Measurements from ENCODE around the gene SIAH1.
A peak's percentile ranks its signal among the peaks of the same experiment; 100 is the strongest.

SIAH1 gene

DNA sequence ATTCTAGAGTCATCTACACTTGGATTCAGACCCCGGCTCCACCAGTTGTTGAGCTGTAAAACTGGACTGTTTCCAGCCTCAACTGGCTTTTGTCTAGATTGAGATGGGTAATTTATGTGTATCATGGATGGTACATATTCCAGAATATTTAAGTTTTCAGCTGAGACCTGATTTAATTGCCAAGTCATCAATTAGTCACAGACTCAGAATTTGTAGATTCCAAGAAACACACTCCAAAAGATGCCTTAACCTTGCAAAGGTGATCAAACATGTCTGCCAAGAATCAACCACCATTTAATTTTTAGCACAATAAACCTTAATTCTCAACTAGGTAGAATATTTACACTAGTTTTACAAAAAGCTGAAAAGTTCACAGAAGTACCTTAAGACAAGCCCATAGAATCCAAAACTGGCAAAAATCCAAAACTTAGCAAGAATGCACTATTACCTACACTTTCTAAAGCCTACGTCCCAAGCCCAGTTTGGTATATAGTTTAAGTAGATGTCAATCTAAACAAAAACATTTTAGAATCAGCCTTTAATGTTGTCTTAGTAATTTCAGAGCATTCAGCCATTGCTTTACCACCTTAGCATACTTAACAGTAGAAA lies 17.7 kb downstream of the SIAH1 start:
- no peak for DNase-seq (ENCODE audit: low spot score)
- Histone ChIP-seq H4K91ac (ENCODE audit: low read depth, low read length, poor library complexity) (no peak overlapping the region), H3K18ac (ENCODE audit: low read length) (no peak overlapping the region), H2AK5ac (ENCODE audit: low read depth, low read length) (no peak overlapping the region), H3K4me3 (ENCODE audit: low read length in 2 of 2) (no peak overlapping the region), H3K14ac (ENCODE audit: low read length) (no peak overlapping the region), H3K27me3 (ENCODE audit: control insufficient read depth in 3 of 3, insufficient read depth in 3 of 3, low read depth in 1 of 3, low read length in 3 of 3) (no peaks in the 10 kb centered on the region), H2BK5ac (ENCODE audit: low read length) (no peak overlapping the region), H2BK120ac (ENCODE audit: low read depth, low read length) (no peak overlapping the region), H3K9ac (ENCODE audit: low read depth, low read length, poor library complexity) (no peak overlapping the region), H3K23ac (ENCODE audit: low read depth, low read length, poor library complexity) (no peak overlapping the region), H3K4ac (ENCODE audit: low read length) (no peak overlapping the region), H3K4me2 (ENCODE audit: insufficient read depth, low read length, poor library complexity, severe bottlenecking) (no peak overlapping the region), H3K79me1 (ENCODE audit: low read depth, low read length) (no peaks in the 10 kb centered on the region), H2BK12ac (ENCODE audit: low read length) (no peak overlapping the region), H2AFZ (ENCODE audit: low read length) (no peak overlapping the region), H3K9me3 (replicated peaks in 1 of 2; ENCODE audit: control insufficient read depth in 2 of 2, insufficient read depth in 1 of 2, low read depth in 1 of 2, low read length in 2 of 2) (no peaks in the 10 kb centered on the region), H3K36me3 (replicated peaks in 1 of 2; ENCODE audit: control insufficient read depth in 2 of 2, insufficient read depth in 2 of 2, low read length in 2 of 2) (peaks cover 0 to 2% of the 10 kb centered on the region in 2 donors), H4K8ac (ENCODE audit: low read depth, low read length) (no peak overlapping the region), H2BK15ac (ENCODE audit: low read length) (no peak overlapping the region), H3K4me1 (ENCODE audit: control insufficient read depth in 2 of 2, insufficient read depth in 1 of 2, low read depth in 1 of 2, low read length in 2 of 2) (peaks cover 10 to 14% of the 10 kb centered on the region in 2 donors), H3K27ac (replicated peaks; ENCODE audit: low read length) (no peak overlapping the region)
- no CpG with 5 or more reads among the region's 2 CpGs for WGBS, 2 donors (ENCODE audit: extremely low coverage in 2 of 2, insufficient read length in 2 of 2, insufficient replicate concordance in 1 of 2)

DNA sequence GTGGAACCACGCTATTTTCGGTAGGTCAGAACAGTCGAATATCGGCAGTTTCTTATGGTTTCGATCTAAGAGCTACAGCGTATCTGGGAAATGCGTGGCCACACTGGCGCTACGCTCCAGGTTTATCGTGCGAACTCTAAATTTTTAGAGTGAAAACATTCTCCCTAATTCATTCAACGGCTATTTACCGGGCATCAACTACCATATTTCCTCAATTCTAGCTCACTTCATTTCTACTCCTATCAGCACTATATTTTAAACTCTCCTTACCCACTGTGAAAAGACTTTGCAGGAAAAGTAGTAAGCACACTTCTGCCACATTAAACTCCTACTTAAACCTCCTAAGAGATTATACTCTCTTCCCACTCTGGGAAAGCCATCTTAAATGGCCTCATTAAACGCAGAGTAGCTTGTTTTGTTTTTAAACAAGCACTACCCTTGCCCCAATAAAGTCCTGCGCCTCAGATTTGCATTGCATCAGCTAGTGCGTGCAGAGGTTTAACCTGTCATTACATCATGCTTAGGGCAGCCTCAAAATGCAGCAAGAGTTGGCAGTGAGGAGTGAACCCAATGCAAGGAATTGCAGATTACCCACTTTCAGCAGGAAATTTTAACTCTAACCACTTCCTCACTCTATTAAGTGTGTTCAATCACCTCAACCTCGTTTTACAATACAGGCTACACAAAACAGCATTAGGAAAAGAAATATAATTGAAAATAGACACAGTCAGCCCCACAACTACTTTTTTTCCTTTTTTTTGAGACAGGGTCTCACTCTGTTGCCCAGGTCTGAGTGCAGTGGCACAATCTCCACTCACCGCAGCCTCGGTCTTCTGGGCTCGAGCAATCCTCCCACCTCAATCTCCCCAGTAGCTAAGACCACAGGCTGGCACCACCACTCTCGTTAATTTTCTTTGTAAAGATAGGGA lies 18.8 kb downstream of the SIAH1 start:
- Histone ChIP-seq H3K27me3 (ENCODE audit: control insufficient read depth in 3 of 3, insufficient read depth in 3 of 3, low read depth in 1 of 3, low read length in 3 of 3) (no peaks in the 10 kb centered on the region), H2AK5ac (ENCODE audit: low read depth, low read length) (no peak overlapping the region), H3K9me3 (replicated peaks in 1 of 2; ENCODE audit: control insufficient read depth in 2 of 2, insufficient read depth in 1 of 2, low read depth in 1 of 2, low read length in 2 of 2) (no peaks in the 10 kb centered on the region), H3K23ac (ENCODE audit: low read depth, low read length, poor library complexity) (no peak overlapping the region), H3K36me3 (replicated peaks in 1 of 2; ENCODE audit: control insufficient read depth in 2 of 2, insufficient read depth in 2 of 2, low read length in 2 of 2) (peaks cover 7 to 12% of the 10 kb centered on the region in 2 donors), H2BK5ac (ENCODE audit: low read length) (no peak overlapping the region), H3K79me1 (ENCODE audit: low read depth, low read length) (peaks cover 6% of the 10 kb centered on the region), H3K9ac (ENCODE audit: low read depth, low read length, poor library complexity) (no peak overlapping the region), H3K4ac (ENCODE audit: low read length) (no peak overlapping the region), H2BK120ac (ENCODE audit: low read depth, low read length) (no peak overlapping the region), H2BK15ac (ENCODE audit: low read length) (no peak overlapping the region), H4K91ac (ENCODE audit: low read depth, low read length, poor library complexity) (no peak overlapping the region), H2BK12ac (ENCODE audit: low read length) (no peak overlapping the region), H3K4me2 (ENCODE audit: insufficient read depth, low read length, poor library complexity, severe bottlenecking) (peak overlapping the region; percentile 56), H4K8ac (ENCODE audit: low read depth, low read length) (no peak overlapping the region), H2AFZ (ENCODE audit: low read length) (peak overlapping the region; percentile 32), H3K14ac (ENCODE audit: low read length) (no peak overlapping the region), H3K27ac (replicated peaks; ENCODE audit: low read length) (no peak overlapping the region), H3K4me1 (ENCODE audit: control insufficient read depth in 2 of 2, insufficient read depth in 1 of 2, low read depth in 1 of 2, low read length in 2 of 2) (peaks cover 10 to 14% of the 10 kb centered on the region in 2 donors), H3K18ac (ENCODE audit: low read length) (no peak overlapping the region), H3K4me3 (ENCODE audit: low read length in 2 of 2) (peak overlapping the region; percentile 38 to 82)
- no CpG with 5 or more reads among the region's 21 CpGs for WGBS, 2 donors (ENCODE audit: extremely low coverage in 2 of 2, insufficient read length in 2 of 2, insufficient replicate concordance in 1 of 2)
- no peak for DNase-seq (ENCODE audit: low spot score)

- no peak overlapping the region for H4K8ac ChIP-seq (ENCODE audit: low read depth, low read length)
- peaks cover 8 to 20% of the 10 kb centered on the region in 2 donors for H3K36me3 ChIP-seq (replicated peaks in 1 of 2; ENCODE audit: control insufficient read depth in 2 of 2, insufficient read depth in 2 of 2, low read length in 2 of 2)
- peaks cover 6% of the 10 kb centered on the region for H3K79me1 ChIP-seq (ENCODE audit: low read depth, low read length)
- H2BK15ac ChIP-seq (ENCODE audit: low read length) = no peak overlapping the region
- no peak overlapping the region for H3K4ac ChIP-seq (ENCODE audit: low read length)
- H3K4me2 ChIP-seq (ENCODE audit: insufficient read depth, low read length, poor library complexity, severe bottlenecking) = peak overlapping the region; percentile 64
- H3K9ac ChIP-seq (ENCODE audit: low read depth, low read length, poor library complexity) = peak overlapping the region; percentile 80
- peak overlapping the region; percentile 38 to 82 for H3K4me3 ChIP-seq (ENCODE audit: low read length in 2 of 2)
- H4K91ac ChIP-seq (ENCODE audit: low read depth, low read length, poor library complexity) = no peak overlapping the region
- H3K27ac ChIP-seq (replicated peaks; ENCODE audit: low read length) = peak overlapping the region; percentile 16
- H2BK120ac ChIP-seq (ENCODE audit: low read depth, low read length) = no peak overlapping the region
- H3K18ac ChIP-seq (ENCODE audit: low read length) = no peak overlapping the region
- H3K4me1 ChIP-seq (ENCODE audit: control insufficient read depth in 2 of 2, insufficient read depth in 1 of 2, low read depth in 1 of 2, low read length in 2 of 2) = peaks cover 10 to 15% of the 10 kb centered on the region in 2 donors
- H3K27me3 ChIP-seq (ENCODE audit: control insufficient read depth in 3 of 3, insufficient read depth in 3 of 3, low read depth in 1 of 3, low read length in 3 of 3) = no peaks in the 10 kb centered on the region
- H2BK12ac ChIP-seq (ENCODE audit: low read length) = no peak overlapping the region
- H2BK5ac ChIP-seq (ENCODE audit: low read length) = no peak overlapping the region
- H3K9me3 ChIP-seq (replicated peaks in 1 of 2; ENCODE audit: control insufficient read depth in 2 of 2, insufficient read depth in 1 of 2, low read depth in 1 of 2, low read length in 2 of 2) = no peaks in the 10 kb centered on the region
- no peak overlapping the region for H3K23ac ChIP-seq (ENCODE audit: low read depth, low read length, poor library complexity)
- peak; percentile 76 for DNase-seq (ENCODE audit: low spot score)
- peak overlapping the region; percentile 32 for H2AFZ ChIP-seq (ENCODE audit: low read length)
- no CpG with 5 or more reads among the region's 33 CpGs for WGBS, 2 donors (ENCODE audit: extremely low coverage in 2 of 2, insufficient read length in 2 of 2, insufficient replicate concordance in 1 of 2)
- no peak overlapping the region for H3K14ac ChIP-seq (ENCODE audit: low read length)
- no peak overlapping the region for H2AK5ac ChIP-seq (ENCODE audit: low read depth, low read length)
These were observed 19.5 kb downstream of the SIAH1 start for GRCh38 chr16:48365601-48366164.
